SK-N-MC (cell line): ENCODE data around the gene OSER1.

Experiments
- EZH2 ChIP-seq: fragments of 200-600 bp; sonication (generic); IDR thresholded peaks from one replicate; pipeline ENCODE4 v1.6.1; 2017; ENCODE audit warnings: antibody characterized with exemption
- POLR2AphosphoS5 ChIP-seq: IDR thresholded peaks from 2 replicates; pipeline ENCODE4 v1.6.1; 2012; ENCODE audit warnings: mild to moderate bottlenecking, low read depth, low read length, borderline replicate concordance

DNA sequence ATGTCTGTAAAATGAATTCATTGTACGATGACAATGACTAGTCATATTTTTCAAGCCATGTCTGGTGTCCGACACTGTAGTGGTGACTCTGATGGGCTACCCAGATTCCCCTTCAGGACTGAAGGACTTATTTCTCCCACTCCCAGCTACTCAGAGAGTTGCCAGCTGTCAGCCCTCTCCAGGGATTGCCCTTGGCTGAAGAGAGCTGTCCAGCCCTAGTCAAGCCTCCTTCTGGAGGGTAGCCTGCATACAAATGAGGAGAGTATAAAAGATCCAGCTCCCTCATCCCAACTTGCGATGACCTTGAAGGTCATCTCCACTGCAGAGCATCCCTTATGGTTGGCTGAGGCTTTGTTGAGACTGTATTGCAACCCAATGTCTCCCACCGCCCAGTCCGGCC is 53.5 kb downstream of the OSER1 start:
- TF ChIP-seq POLR2AphosphoS5, result no peak
- no peak for TF ChIP-seq EZH2
